ENCODE results near the gene NUDT17.
A peak's percentile ranks its signal among the peaks of the same experiment; 100 is the strongest.
"Not testable (repeated sequence)": the region's sequence is repeated elsewhere in the genome, so short reads cannot be mapped to it uniquely, and the experiment has no call there.

The NUDT17 gene, protein sequence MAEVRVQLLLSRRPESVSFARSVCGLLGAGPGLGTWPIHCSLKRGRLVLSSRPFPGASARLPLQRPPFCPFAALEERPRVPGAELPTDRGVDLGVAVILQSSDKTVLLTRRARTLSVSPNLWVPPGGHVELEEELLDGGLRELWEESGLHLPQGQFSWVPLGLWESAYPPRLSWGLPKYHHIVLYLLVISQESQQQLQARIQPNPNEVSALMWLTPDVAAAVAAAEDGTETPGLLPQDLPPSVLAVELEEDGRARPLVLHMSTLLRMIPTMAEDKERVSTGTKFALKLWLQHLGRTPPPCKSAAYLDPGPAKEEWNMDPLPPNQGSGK

GRCh38 chr1:145845514-145846161 is at the start of gene NUDT17:
Gene NUDT17 (plus strand): TSS chr1:145845630. CDS start chr1:145845641, 11 bp downstream.
- H3K9me3 ChIP-seq (ENCODE audit: control insufficient read depth, low read length), result no peaks in the 10 kb centered on the region
- H3K36me3 ChIP-seq (ENCODE audit: control insufficient read depth, insufficient read depth, low read length, severe bottlenecking), result peaks cover 61% of the 10 kb centered on the region
- H3K4me3 ChIP-seq (ENCODE audit: low read length), result peak within 1 kb of the TSS; percentile 81
- H3K9ac ChIP-seq (ENCODE audit: low read length), result peak within 1 kb of the TSS; percentile 85
- no peaks in the 10 kb centered on the region for H3K27me3 ChIP-seq (replicated peaks; ENCODE audit: control insufficient read depth, insufficient read depth, low read length)
- peaks cover 20% of the 10 kb centered on the region for H3K4me1 ChIP-seq (ENCODE audit: control insufficient read depth, insufficient read depth, low read length)
- peak; percentile 94 for DNase-seq (ENCODE audit: low read depth)

- peaks cover 12% of the 10 kb centered on the region for H3K36me3 ChIP-seq (ENCODE audit: control insufficient read depth, insufficient read depth, low read length, severe bottlenecking)
- peaks cover 16% of the 10 kb centered on the region for H3K4me1 ChIP-seq (ENCODE audit: control insufficient read depth, insufficient read depth, low read length)
- H3K9ac ChIP-seq (ENCODE audit: low read length), result no peak overlapping the region
- H3K27me3 ChIP-seq (replicated peaks; ENCODE audit: control insufficient read depth, insufficient read depth, low read length), result no peaks in the 10 kb centered on the region
- no peak overlapping the region for H3K4me3 ChIP-seq (ENCODE audit: low read length)
- no peaks in the 10 kb centered on the region for H3K9me3 ChIP-seq (ENCODE audit: control insufficient read depth, low read length)
- DNase-seq (ENCODE audit: low read depth), result no peak
These were observed 48.7 kb upstream of the NUDT17 start for GRCh38 chr1:145796753-145797152.

- Histone ChIP-seq H3K9me3 (ENCODE audit: control insufficient read depth, low read length) (no peaks in the 10 kb centered on the region), H3K9ac (ENCODE audit: low read length) (no peak overlapping the region), H3K27me3 (replicated peaks; ENCODE audit: control insufficient read depth, insufficient read depth, low read length) (no peaks in the 10 kb centered on the region), H3K4me3 (ENCODE audit: low read length) (no peak overlapping the region), H3K4me1 (ENCODE audit: control insufficient read depth, insufficient read depth, low read length) (peaks cover 35% of the 10 kb centered on the region), H3K36me3 (ENCODE audit: control insufficient read depth, insufficient read depth, low read length, severe bottlenecking) (no peaks in the 10 kb centered on the region)
- no peak for DNase-seq (ENCODE audit: low read depth)
These were observed 45.6 kb upstream of the NUDT17 start for GRCh38 chr1:145799806-145800205.

GRCh38 chr1:145804235-145805045 is 41.0 kb upstream of the NUDT17 start:
- no peaks in the 10 kb centered on the region for H3K27me3 ChIP-seq (replicated peaks; ENCODE audit: control insufficient read depth, insufficient read depth, low read length)
- H3K9me3 ChIP-seq (ENCODE audit: control insufficient read depth, low read length), result no peaks in the 10 kb centered on the region
- DNase-seq (ENCODE audit: low read depth), result no peak
- H3K36me3 ChIP-seq (ENCODE audit: control insufficient read depth, insufficient read depth, low read length, severe bottlenecking), result no peaks in the 10 kb centered on the region
- H3K4me1 ChIP-seq (ENCODE audit: control insufficient read depth, insufficient read depth, low read length), result peaks cover 42% of the 10 kb centered on the region
- H3K4me3 ChIP-seq (ENCODE audit: low read length), result no peak overlapping the region
- H3K9ac ChIP-seq (ENCODE audit: low read length), result no peak overlapping the region

GRCh38 chr1:145805057-145805456 is 40.4 kb upstream of the NUDT17 start:
- peaks cover 39% of the 10 kb centered on the region for H3K4me1 ChIP-seq (ENCODE audit: control insufficient read depth, insufficient read depth, low read length)
- DNase-seq (ENCODE audit: low read depth), result peak; percentile 28
- H3K27me3 ChIP-seq (replicated peaks; ENCODE audit: control insufficient read depth, insufficient read depth, low read length), result no peaks in the 10 kb centered on the region
- H3K4me3 ChIP-seq (ENCODE audit: low read length), result no peak overlapping the region
- H3K36me3 ChIP-seq (ENCODE audit: control insufficient read depth, insufficient read depth, low read length, severe bottlenecking), result no peaks in the 10 kb centered on the region
- H3K9ac ChIP-seq (ENCODE audit: low read length), result no peak overlapping the region
- H3K9me3 ChIP-seq (ENCODE audit: control insufficient read depth, low read length), result no peaks in the 10 kb centered on the region

DNA sequence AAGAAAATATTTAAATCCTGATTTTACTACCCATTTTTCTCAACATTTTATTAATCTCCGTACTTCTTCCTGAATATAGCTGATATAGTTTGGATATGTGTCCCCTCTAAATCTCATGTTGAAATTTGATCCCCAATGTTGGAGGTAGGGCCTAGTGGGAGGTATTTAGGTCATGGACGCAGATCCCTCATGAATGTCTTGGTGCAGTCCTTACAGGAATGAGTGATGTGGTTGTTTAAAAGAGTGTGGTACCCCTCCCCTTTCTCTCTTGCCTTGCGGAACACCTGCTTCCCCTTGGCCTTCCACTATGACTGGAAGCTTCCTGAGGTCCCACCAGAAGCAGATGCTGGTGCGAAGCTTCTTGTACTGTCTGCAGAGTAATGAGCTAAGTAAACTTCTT is 39.0 kb upstream of the NUDT17 start:
- Histone ChIP-seq H3K9ac (ENCODE audit: low read length) (no peak overlapping the region), H3K4me3 (ENCODE audit: low read length) (no peak overlapping the region), H3K9me3 (ENCODE audit: control insufficient read depth, low read length) (no peaks in the 10 kb centered on the region), H3K4me1 (ENCODE audit: control insufficient read depth, insufficient read depth, low read length) (peaks cover 26% of the 10 kb centered on the region), H3K27me3 (replicated peaks; ENCODE audit: control insufficient read depth, insufficient read depth, low read length) (no peaks in the 10 kb centered on the region), H3K36me3 (ENCODE audit: control insufficient read depth, insufficient read depth, low read length, severe bottlenecking) (no peaks in the 10 kb centered on the region)
- no peak for DNase-seq (ENCODE audit: low read depth)

GRCh38 chr1:145806844-145807243 is 38.6 kb upstream of the NUDT17 start:
- Histone ChIP-seq H3K9ac (ENCODE audit: low read length) (no peak overlapping the region), H3K4me1 (ENCODE audit: control insufficient read depth, insufficient read depth, low read length) (peaks cover 26% of the 10 kb centered on the region), H3K36me3 (ENCODE audit: control insufficient read depth, insufficient read depth, low read length, severe bottlenecking) (no peaks in the 10 kb centered on the region), H3K27me3 (replicated peaks; ENCODE audit: control insufficient read depth, insufficient read depth, low read length) (no peaks in the 10 kb centered on the region), H3K9me3 (ENCODE audit: control insufficient read depth, low read length) (no peaks in the 10 kb centered on the region), H3K4me3 (ENCODE audit: low read length) (no peak overlapping the region)
- DNase-seq (ENCODE audit: low read depth), result no peak

- DNase-seq (ENCODE audit: low read depth); H3K4me1 ChIP-seq (ENCODE audit: control insufficient read depth, insufficient read depth, low read length); H3K4me3 ChIP-seq (ENCODE audit: low read length); H3K36me3 ChIP-seq (ENCODE audit: control insufficient read depth, insufficient read depth, low read length, severe bottlenecking); H3K27me3 ChIP-seq (replicated peaks; ENCODE audit: control insufficient read depth, insufficient read depth, low read length); H3K9me3 ChIP-seq (ENCODE audit: control insufficient read depth, low read length); H3K9ac ChIP-seq (ENCODE audit: low read length): not testable (repeated sequence)
These were observed 32.2 kb upstream of the NUDT17 start for GRCh38 chr1:145812977-145813810.

GRCh38 chr1:145818095-145818494 is 27.3 kb upstream of the NUDT17 start:
- not testable (repeated sequence) for H3K4me3 ChIP-seq (ENCODE audit: low read length); H3K9me3 ChIP-seq (ENCODE audit: control insufficient read depth, low read length); H3K27me3 ChIP-seq (replicated peaks; ENCODE audit: control insufficient read depth, insufficient read depth, low read length); H3K9ac ChIP-seq (ENCODE audit: low read length); H3K4me1 ChIP-seq (ENCODE audit: control insufficient read depth, insufficient read depth, low read length); H3K36me3 ChIP-seq (ENCODE audit: control insufficient read depth, insufficient read depth, low read length, severe bottlenecking)
- peak; percentile 55 for DNase-seq (ENCODE audit: low read depth)

DNA sequence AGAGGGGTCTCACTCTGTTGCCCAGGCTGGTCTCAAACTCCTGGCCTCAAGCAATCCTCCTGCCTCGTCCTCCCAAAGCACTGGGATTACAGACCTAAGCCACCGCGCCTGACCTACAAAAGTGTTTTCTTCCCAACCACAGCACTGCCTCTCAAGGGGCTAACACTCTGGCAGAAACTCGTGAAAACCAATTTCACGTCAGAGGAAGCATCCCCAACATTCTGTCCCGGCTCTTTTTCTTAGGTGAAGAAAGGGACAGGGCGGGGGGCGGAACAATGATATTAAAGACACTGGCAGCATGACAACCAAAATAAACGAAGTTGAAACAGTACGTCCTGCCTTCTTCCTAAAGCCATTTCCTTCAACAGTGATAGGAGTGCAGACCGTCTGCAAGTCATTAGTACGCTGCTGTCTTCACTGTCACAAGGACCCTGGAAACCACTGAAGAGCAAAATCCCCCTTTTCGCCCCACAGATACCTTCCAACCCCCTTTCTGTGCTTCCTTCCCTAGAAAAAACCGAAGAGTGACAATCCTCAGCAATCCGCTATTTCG is 22.6 kb upstream of the NUDT17 start:
- H3K4me1 ChIP-seq (ENCODE audit: control insufficient read depth, insufficient read depth, low read length); H3K27me3 ChIP-seq (replicated peaks; ENCODE audit: control insufficient read depth, insufficient read depth, low read length); H3K9ac ChIP-seq (ENCODE audit: low read length); DNase-seq (ENCODE audit: low read depth); H3K9me3 ChIP-seq (ENCODE audit: control insufficient read depth, low read length): not testable (repeated sequence)
- peaks cover 17% of the 10 kb centered on the region for H3K36me3 ChIP-seq (ENCODE audit: control insufficient read depth, insufficient read depth, low read length, severe bottlenecking)
- peak overlapping the region; percentile 65 for H3K4me3 ChIP-seq (ENCODE audit: low read length)
